Thoracic aorta (tissue), 2 donors: ENCODE data around the gene SURF1. TPM values are rescaled to one million over a fixed set of nuclear protein-coding genes. Genes with fewer than 3 reads are reported as not detected.

Experiments
- ATAC-seq: fragments of 150-250 bp; one replicate; pipeline ENCODE4 v1.8.0; 2017; ENCODE audit warnings: low read depth; ENCODE audit not compliant: insufficient number of reproducible peaks, low FRiP score
- DNase-seq: peaks from one replicate; pipeline ENCODE4 v3.0.0-alpha.2; 2020; ENCODE audit warnings: low spot score
- H3K27ac ChIP-seq, 2 donors: fragments of 200-600 bp; sonication (generic); 1 replicate in 1 of 2; 2 replicates in 1 of 2; pipeline ENCODE4 v1.5.1; 2016; ENCODE audit warnings: mild to moderate bottlenecking in 2 of 2, moderate library complexity in 2 of 2
- H3K27me3 ChIP-seq: fragments of 200-600 bp; sonication (generic); replicated peaks from 2 replicates; pipeline ENCODE4 v1.6.0; 2016; ENCODE audit warnings: mild to moderate bottlenecking; ENCODE audit not compliant: insufficient read depth
- H3K36me3 ChIP-seq: fragments of 200-600 bp; sonication (generic); one replicate; pipeline ENCODE4 v1.5.1; 2016
- H3K4me1 ChIP-seq, 2 donors: fragments of 200-600 bp; sonication (generic); 1 replicate in 1 of 2; 2 replicates in 1 of 2; pipeline versions ENCODE4 v1.5.1 to v1.6.0; 2016; ENCODE audit warnings: low read depth in 2 of 2, mild to moderate bottlenecking in 1 of 2; ENCODE audit not compliant: control insufficient read depth in 1 of 2
- H3K4me3 ChIP-seq: fragments of 200-600 bp; sonication (generic); 2 replicates; pipeline ENCODE4 v1.5.1; 2016; ENCODE audit warnings: mild to moderate bottlenecking
- H3K9me3 ChIP-seq: fragments of 200-600 bp; sonication (generic); 2 replicates; pipeline ENCODE4 v1.5.1; 2016
- CTCF ChIP-seq: fragments of 200-600 bp; sonication (generic); IDR thresholded peaks from one replicate; pipeline ENCODE4 v1.5.1; 2019; ENCODE audit warnings: antibody characterized with exemption
- total RNA-seq, 2 donors: library from RNA; depleted of rRNA; stranded (reverse); fragments of >200 nt; gene quantifications; one replicate each; pipeline versions ENCODE4 v1.1.0 to v1.2.3, GENCODE V29; 2016

SURF1 gene
- total RNA-seq, 2 donors from 2014 or later, result 47.6 to 66.6 TPM

- TF ChIP-seq CTCF, result no peak
- no peak for DNase-seq
- Histone ChIP-seq H3K9me3 (no peaks in the 10 kb centered on the region), H3K27me3 (no peaks in the 10 kb centered on the region), H3K4me1 (peaks cover 12 to 22% of the 10 kb centered on the region in 2 donors), H3K4me3 (no peak overlapping the region), H3K27ac (no peak overlapping the region), H3K36me3 (peaks cover 62% of the 10 kb centered on the region)
- ATAC-seq, result no peak
Observed at GRCh38 chr9:133344071-133344470, 12.2 kb downstream of the SURF1 start.

- no peaks in the 10 kb centered on the region for H3K9me3 ChIP-seq
- peaks cover 9 to 15% of the 10 kb centered on the region in 2 donors for H3K4me1 ChIP-seq
- peaks cover 60% of the 10 kb centered on the region for H3K36me3 ChIP-seq
- no peak for DNase-seq
- H3K4me3 ChIP-seq, result no peak overlapping the region
- no peak overlapping the region for H3K27ac ChIP-seq
- ATAC-seq, result no peak
- TF ChIP-seq CTCF, result no peak
- H3K27me3 ChIP-seq, result no peaks in the 10 kb centered on the region
Observed at GRCh38 chr9:133342570-133342969, 13.7 kb downstream of the SURF1 start.

GRCh38 chr9:133342069-133342406 is 14.2 kb downstream of the SURF1 start:
- peaks cover 60% of the 10 kb centered on the region for H3K36me3 ChIP-seq
- DNase-seq (no peak), ATAC-seq (no peak)
- TF ChIP-seq CTCF, result no peak
- peaks cover 9 to 13% of the 10 kb centered on the region in 2 donors for H3K4me1 ChIP-seq
- no peaks in the 10 kb centered on the region for H3K9me3 ChIP-seq
- H3K27me3 ChIP-seq, result no peaks in the 10 kb centered on the region
- no peak overlapping the region for H3K4me3 ChIP-seq
- H3K27ac ChIP-seq, result no peak overlapping the region

- peaks cover 9 to 11% of the 10 kb centered on the region in 2 donors for H3K4me1 ChIP-seq
- no peak overlapping the region for H3K4me3 ChIP-seq
- no peaks in the 10 kb centered on the region for H3K9me3 ChIP-seq
- TF ChIP-seq CTCF, result no peak
- H3K27ac ChIP-seq, result no peak overlapping the region
- ATAC-seq (no peak), DNase-seq (no peak)
- peaks cover 60% of the 10 kb centered on the region for H3K36me3 ChIP-seq
- H3K27me3 ChIP-seq, result no peaks in the 10 kb centered on the region
Observed at GRCh38 chr9:133341369-133342068, 14.8 kb downstream of the SURF1 start.

- no peak overlapping the region for H3K27ac ChIP-seq
- TF ChIP-seq CTCF, result no peak
- H3K36me3 ChIP-seq, result peaks cover 60% of the 10 kb centered on the region
- H3K9me3 ChIP-seq, result no peaks in the 10 kb centered on the region
- peaks cover 5 to 8% of the 10 kb centered on the region in 2 donors for H3K4me1 ChIP-seq
- DNase-seq (no peak), ATAC-seq (no peak)
- H3K27me3 ChIP-seq, result no peaks in the 10 kb centered on the region
- H3K4me3 ChIP-seq, result no peak overlapping the region
Observed at GRCh38 chr9:133340916-133341315, 15.4 kb downstream of the SURF1 start.
